Activated T-cell treated with anti-CD3 and anti-CD28 coated beads, Interleukin-2, amount 50 U/mL, for 4 hours (primary cell): ENCODE results near the gene HTR3D. TPM values are rescaled to one million over a fixed set of nuclear protein-coding genes. Genes with fewer than 3 reads are reported as not detected.
"Not testable (repeated sequence)": the region's sequence is repeated elsewhere in the genome, so short reads cannot be mapped to it uniquely, and the experiment has no call there.

Experiments
- ATAC-seq, 2 donors: fragments of 200-7000 bp; cut with Tn5 transposase; one replicate each; pipeline ENCODE4 v1.10.0; 2021
- DNase-seq: peaks from one replicate; pipeline ENCODE4 v3.0.0-alpha.2; 2020
- H3K27me3 Mint-ChIP-seq: one replicate; pipeline ENCODE4 v1.8.0; 2021; ENCODE audit warnings: low read depth, mixed read lengths
- H3K36me3 Mint-ChIP-seq: one replicate; pipeline ENCODE4 v1.8.0; 2022; ENCODE audit warnings: mixed read lengths; ENCODE audit not compliant: insufficient read depth
- H3K4me1 Mint-ChIP-seq: one replicate; pipeline ENCODE4 v1.8.0; 2021; ENCODE audit warnings: low read depth, mixed read lengths
- H3K4me3 Mint-ChIP-seq: one replicate; pipeline ENCODE4 v1.8.0; 2021; ENCODE audit warnings: mild to moderate bottlenecking, moderate library complexity, mixed read lengths
- H3K9me3 Mint-ChIP-seq: one replicate; pipeline ENCODE4 v1.8.0; 2021; ENCODE audit warnings: mixed read lengths
- total RNA-seq, 3 donors: library from RNA; stranded (reverse); gene quantifications; one replicate each; pipeline ENCODE4 v1.2.1, GENCODE V29; 2021

The HTR3D gene
- total RNA-seq, 3 donors from 2014 or later, result not detected

DNA sequence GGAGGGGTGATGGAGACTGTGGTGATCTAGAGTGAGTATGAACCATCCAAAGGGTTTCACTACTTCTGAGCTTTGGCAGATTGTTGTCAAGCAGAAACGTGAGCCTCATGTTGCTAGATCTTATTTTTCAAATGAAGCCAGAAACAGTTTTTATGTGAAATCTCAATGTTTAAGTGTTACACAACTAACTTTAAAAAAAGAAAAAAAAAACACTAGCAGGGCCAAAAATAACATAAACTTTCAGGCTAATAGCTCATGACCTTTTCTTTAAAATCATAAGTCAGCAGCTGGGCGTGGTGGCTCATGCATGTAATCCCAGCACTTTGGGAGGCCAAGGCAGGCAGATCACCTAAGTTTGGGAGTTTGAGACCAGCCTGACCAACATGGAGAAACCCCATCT, 2.1 kb upstream of the HTR3D start:
- H3K4me1 Mint-ChIP-seq, result no peaks in the 10 kb centered on the region
- H3K9me3 Mint-ChIP-seq, result peaks cover 5% of the 10 kb centered on the region
- H3K27me3 Mint-ChIP-seq, result peaks cover 9% of the 10 kb centered on the region
- no peak for DNase-seq
- H3K36me3 Mint-ChIP-seq, result no peaks in the 10 kb centered on the region
- no peak for ATAC-seq
- no peak overlapping the region for H3K4me3 Mint-ChIP-seq

DNA sequence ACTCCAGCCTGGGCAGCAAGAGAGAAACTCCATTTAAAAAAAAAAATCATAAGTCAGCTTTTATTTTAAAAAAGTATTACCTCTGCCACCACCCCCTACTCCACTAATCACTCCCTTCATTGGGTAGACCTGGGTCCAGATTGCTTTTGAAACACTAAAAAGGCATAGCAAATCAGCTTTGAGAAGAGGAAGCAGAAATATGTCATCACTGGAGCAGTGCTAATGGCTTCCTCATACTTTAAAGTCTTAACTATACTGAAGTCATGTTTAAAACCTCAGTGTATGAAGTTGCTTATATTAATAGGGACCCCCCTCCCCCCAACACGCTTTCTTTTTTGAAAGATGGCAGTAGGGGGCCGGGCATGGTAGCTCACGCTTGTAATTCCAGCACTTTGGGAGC, 1.0 kb upstream of the HTR3D start:
- H3K4me1 Mint-ChIP-seq, result no peaks in the 10 kb centered on the region
- peaks cover 5% of the 10 kb centered on the region for H3K9me3 Mint-ChIP-seq
- no peak for ATAC-seq
- no peak overlapping the region for H3K4me3 Mint-ChIP-seq
- DNase-seq, result no peak
- no peaks in the 10 kb centered on the region for H3K36me3 Mint-ChIP-seq
- peaks cover 6% of the 10 kb centered on the region for H3K27me3 Mint-ChIP-seq

- Mint-ChIP-seq H3K27me3 (peaks cover 2% of the 10 kb centered on the region), H3K36me3 (no peaks in the 10 kb centered on the region), H3K4me1 (no peaks in the 10 kb centered on the region), H3K4me3 (no peak overlapping the region), H3K9me3 (no peaks in the 10 kb centered on the region)
- DNase-seq, result no peak
- no peak for ATAC-seq
These were observed 6.3 kb downstream of the HTR3D start for GRCh38 chr3:184037816-184038215.

DNA sequence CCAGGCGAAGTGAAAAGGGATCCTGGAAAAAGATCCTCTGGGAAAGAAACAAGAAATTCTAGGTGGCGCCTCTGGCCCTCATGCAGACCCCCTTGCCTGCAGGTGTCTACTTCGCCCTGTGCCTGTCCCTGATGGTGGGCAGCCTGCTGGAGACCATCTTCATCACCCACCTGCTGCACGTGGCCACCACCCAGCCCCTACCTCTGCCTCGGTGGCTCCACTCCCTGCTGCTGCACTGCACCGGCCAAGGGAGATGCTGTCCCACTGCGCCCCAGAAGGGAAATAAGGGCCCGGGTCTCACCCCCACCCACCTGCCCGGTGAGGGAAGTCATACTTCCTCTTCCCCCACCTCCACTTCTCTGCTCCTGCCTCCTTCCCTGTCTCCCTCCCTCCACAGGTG, 6.8 kb downstream of the HTR3D start:
- H3K36me3 Mint-ChIP-seq, H3K9me3 Mint-ChIP-seq, H3K27me3 Mint-ChIP-seq, DNase-seq, ATAC-seq, H3K4me1 Mint-ChIP-seq, H3K4me3 Mint-ChIP-seq: not testable (repeated sequence)

DNA sequence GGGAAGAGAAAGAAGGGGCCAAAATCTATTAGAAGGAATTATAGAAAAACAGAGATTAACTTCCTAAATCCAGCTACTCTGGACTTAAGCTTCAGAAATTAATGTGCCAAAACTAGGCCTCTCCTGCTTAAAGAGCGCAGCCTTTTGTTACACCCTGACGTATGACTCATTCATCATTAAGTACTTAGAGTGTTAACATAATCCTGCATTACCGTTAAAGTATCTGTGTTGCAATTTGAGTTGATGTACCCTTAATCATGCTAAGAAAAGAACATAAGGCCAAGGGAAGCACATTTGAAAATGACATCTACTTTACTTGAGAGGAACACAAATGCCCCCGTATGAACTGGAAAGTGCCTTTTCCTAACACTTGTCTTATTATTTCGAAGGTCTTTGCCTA, 7.9 kb downstream of the HTR3D start:
- Mint-ChIP-seq H3K4me1 (no peaks in the 10 kb centered on the region), H3K27me3 (peaks cover 2% of the 10 kb centered on the region), H3K4me3 (no peak overlapping the region), H3K36me3 (no peaks in the 10 kb centered on the region), H3K9me3 (no peaks in the 10 kb centered on the region)
- DNase-seq (no peak), ATAC-seq (no peak)

DNA sequence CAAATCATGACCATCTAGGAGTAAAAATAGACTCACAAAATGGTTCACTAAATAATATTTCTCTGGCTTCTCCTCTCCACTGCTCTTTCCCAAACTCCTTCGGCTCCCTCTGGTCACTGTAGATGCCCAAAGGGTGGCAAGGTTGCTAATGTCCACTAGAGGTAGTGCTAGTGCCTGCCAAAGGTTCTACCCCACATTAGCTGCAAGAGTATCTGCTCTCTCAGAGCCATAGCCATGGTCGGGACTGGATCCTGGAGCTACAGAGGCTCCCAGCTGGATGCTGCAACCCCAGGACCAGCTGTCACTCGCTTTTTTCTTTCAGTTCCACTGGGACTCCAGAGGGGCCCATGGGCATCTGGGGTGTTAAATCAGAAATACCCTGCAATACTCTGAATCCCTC, 8.5 kb downstream of the HTR3D start:
- H3K9me3 Mint-ChIP-seq, result no peaks in the 10 kb centered on the region
- H3K4me3 Mint-ChIP-seq, result no peak overlapping the region
- DNase-seq, result no peak
- no peaks in the 10 kb centered on the region for H3K36me3 Mint-ChIP-seq
- ATAC-seq, result no peak
- no peaks in the 10 kb centered on the region for H3K4me1 Mint-ChIP-seq
- H3K27me3 Mint-ChIP-seq, result peaks cover 3% of the 10 kb centered on the region

DNA sequence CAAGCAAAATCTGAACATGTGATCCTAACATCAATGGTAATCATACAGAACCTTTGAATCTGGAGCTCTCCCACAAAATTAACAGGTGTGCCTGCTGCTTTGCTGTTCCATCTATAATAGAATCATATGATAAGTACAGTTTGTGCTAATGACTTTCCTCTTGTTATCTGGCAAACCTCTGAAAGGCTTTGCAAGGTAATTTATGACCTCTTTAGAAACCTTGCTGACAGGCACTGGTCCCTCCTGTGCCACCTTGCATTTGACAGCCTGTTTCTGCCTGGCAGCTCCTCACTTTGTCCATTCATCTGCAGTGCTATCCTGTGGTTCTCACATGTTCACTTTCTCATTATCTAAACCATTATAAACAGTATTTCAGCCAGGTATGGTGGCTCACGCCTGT, 11.1 kb downstream of the HTR3D start:
- no peak overlapping the region for H3K4me3 Mint-ChIP-seq
- H3K4me1 Mint-ChIP-seq, result no peaks in the 10 kb centered on the region
- H3K36me3 Mint-ChIP-seq, result no peaks in the 10 kb centered on the region
- no peaks in the 10 kb centered on the region for H3K9me3 Mint-ChIP-seq
- peaks cover 1% of the 10 kb centered on the region for H3K27me3 Mint-ChIP-seq
- no peak for DNase-seq
- ATAC-seq, result no peak

DNA sequence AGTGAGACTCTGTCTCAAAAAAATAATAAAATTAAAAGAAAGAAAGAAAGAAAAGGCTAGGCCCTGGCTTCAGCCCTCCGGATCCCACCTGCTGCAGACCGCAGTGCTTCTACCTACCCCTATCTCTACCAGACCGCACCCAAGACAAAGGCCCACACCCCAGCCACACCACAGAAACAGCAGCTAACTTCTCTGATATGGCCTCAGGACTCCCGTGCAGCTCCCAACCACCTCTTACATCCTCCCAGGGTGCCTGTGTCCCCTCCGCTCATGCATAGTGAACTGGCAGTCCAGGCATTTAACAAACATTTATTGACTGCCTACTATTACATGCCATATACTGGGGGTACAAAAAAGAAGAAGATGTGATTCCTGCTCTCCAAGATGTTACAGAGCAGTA, 14.5 kb downstream of the HTR3D start:
- H3K9me3 Mint-ChIP-seq, result no peaks in the 10 kb centered on the region
- DNase-seq, result no peak
- H3K4me1 Mint-ChIP-seq, result no peaks in the 10 kb centered on the region
- peaks cover 9% of the 10 kb centered on the region for H3K27me3 Mint-ChIP-seq
- H3K4me3 Mint-ChIP-seq, result no peak overlapping the region
- no peak for ATAC-seq
- no peaks in the 10 kb centered on the region for H3K36me3 Mint-ChIP-seq

GRCh38 chr3:184050217-184050847, 18.8 kb downstream of the HTR3D start:
- no peaks in the 10 kb centered on the region for H3K36me3 Mint-ChIP-seq
- no peak overlapping the region for H3K4me3 Mint-ChIP-seq
- H3K27me3 Mint-ChIP-seq, result peaks cover 15% of the 10 kb centered on the region
- H3K4me1 Mint-ChIP-seq, result no peaks in the 10 kb centered on the region
- DNase-seq (no peak), ATAC-seq (no peak)
- H3K9me3 Mint-ChIP-seq, result no peaks in the 10 kb centered on the region

GRCh38 chr3:184052767-184053166, 21.2 kb downstream of the HTR3D start, which contains the start of gene HTR3C:
Gene HTR3C (plus strand): TSS chr3:184053047. CDS start chr3:184053081, 34 bp downstream.
- Mint-ChIP-seq H3K4me3 (no peak within 1 kb of the TSS), H3K27me3 (peaks cover 15% of the 10 kb centered on the region), H3K4me1 (no peaks in the 10 kb centered on the region), H3K36me3 (no peaks in the 10 kb centered on the region), H3K9me3 (no peaks in the 10 kb centered on the region)
- no peak for ATAC-seq
- DNase-seq, result no peak

DNA sequence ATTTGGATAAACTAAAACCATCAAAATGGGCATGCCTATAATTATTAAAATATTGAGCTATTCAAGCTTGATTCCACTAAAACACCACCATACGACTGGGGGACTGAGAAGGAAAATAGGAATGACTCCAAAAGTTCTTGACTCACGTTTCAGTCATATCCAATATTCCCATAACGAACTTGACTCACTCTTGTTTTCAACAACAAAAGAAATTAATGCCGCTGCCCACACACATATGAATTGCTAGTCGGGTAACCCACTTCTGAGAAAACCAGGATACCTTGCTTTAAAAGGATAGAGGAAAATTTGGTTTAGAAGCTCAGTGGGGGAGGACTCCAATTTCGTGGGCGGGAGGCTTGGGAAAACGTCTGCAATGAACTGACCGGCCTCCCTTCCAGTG, 26.5 kb downstream of the HTR3D start:
- no peak overlapping the region for H3K4me3 Mint-ChIP-seq
- DNase-seq (no peak), ATAC-seq (no peak)
- H3K36me3 Mint-ChIP-seq, result no peaks in the 10 kb centered on the region
- no peaks in the 10 kb centered on the region for H3K9me3 Mint-ChIP-seq
- H3K27me3 Mint-ChIP-seq, result peaks cover 2% of the 10 kb centered on the region
- H3K4me1 Mint-ChIP-seq, result no peaks in the 10 kb centered on the region

DNA sequence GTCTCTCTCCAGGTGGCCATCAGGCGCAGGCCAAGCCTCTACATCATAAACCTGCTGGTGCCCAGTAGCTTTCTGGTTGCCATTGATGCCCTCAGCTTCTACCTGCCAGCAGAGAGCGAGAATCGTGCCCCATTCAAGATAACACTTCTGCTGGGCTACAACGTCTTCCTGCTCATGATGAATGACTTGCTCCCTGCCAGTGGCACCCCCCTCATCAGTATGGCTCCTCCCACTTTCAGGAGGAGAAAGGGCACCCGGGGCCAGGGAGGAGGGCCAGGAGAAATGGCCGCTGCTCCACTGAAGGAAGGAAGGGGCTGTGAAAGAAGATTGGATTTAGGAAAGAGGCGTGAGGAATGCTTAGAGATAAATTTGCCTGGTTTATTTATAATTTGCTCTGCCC, 27.9 kb downstream of the HTR3D start:
- ATAC-seq (no peak), DNase-seq (no peak)
- H3K36me3 Mint-ChIP-seq, result no peaks in the 10 kb centered on the region
- H3K4me1 Mint-ChIP-seq, result no peaks in the 10 kb centered on the region
- no peak overlapping the region for H3K4me3 Mint-ChIP-seq
- no peaks in the 10 kb centered on the region for H3K9me3 Mint-ChIP-seq
- peaks cover 2% of the 10 kb centered on the region for H3K27me3 Mint-ChIP-seq

DNA sequence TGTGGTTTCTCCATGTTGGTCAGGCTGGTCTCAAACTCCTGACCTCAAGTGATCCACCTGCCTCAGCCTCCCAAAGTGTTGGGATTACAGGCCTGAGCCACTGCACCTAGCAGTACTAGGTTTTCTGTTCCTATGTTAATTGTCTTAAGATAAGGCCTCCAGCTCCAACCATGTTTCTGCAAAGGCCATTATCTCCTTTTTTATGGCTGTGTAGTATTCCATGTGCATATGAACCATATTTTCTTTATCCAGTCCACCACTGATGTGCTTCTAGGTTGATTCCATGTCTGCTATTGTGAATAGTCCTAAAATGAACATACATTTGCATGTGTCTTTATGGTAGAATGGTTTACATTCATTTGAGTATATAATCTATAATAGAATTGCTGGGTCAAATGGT, 31.1 kb downstream of the HTR3D start:
- no peak overlapping the region for H3K4me3 Mint-ChIP-seq
- ATAC-seq (no peak), DNase-seq (no peak)
- no peaks in the 10 kb centered on the region for H3K9me3 Mint-ChIP-seq
- H3K4me1 Mint-ChIP-seq, result no peaks in the 10 kb centered on the region
- H3K27me3 Mint-ChIP-seq, result peaks cover 7% of the 10 kb centered on the region
- no peaks in the 10 kb centered on the region for H3K36me3 Mint-ChIP-seq

DNA sequence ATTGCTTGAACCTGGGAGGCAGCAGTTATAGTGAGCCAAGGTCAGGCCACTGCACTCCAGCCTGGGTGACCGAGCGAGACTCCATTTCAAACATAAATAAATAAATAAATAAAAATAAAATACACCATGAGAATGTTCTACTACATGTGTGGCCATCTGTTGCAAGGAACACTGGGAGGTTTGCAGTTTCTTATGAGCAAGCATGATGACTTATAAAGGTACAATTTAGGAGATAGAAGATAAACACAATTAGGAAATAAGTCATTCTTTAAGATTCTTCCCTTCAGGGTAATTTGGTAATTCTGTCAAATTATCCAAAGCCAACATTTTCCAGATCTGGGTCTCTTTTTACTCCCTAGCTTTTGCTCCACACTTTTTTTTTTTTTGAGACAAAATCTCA, 34.7 kb downstream of the HTR3D start:
- H3K27me3 Mint-ChIP-seq, result peaks cover 17% of the 10 kb centered on the region
- H3K4me3 Mint-ChIP-seq, result no peak overlapping the region
- H3K4me1 Mint-ChIP-seq, result no peaks in the 10 kb centered on the region
- H3K36me3 Mint-ChIP-seq, result no peaks in the 10 kb centered on the region
- no peak for ATAC-seq
- peaks cover 6% of the 10 kb centered on the region for H3K9me3 Mint-ChIP-seq
- no peak for DNase-seq

- Mint-ChIP-seq H3K36me3 (no peaks in the 10 kb centered on the region), H3K4me1 (no peaks in the 10 kb centered on the region), H3K27me3 (peaks cover 15% of the 10 kb centered on the region), H3K4me3 (no peak overlapping the region), H3K9me3 (peaks cover 6% of the 10 kb centered on the region)
- DNase-seq, result no peak
- no peak for ATAC-seq
These were observed 36.1 kb downstream of the HTR3D start for GRCh38 chr3:184067573-184068055.

GRCh38 chr3:184068344-184068743, 36.8 kb downstream of the HTR3D start:
- no peaks in the 10 kb centered on the region for H3K4me1 Mint-ChIP-seq
- ATAC-seq, result no peak
- DNase-seq, result no peak

More at GRCh38 chr3:184068344-184068743, 36.8 kb downstream of the HTR3D start:
- H3K36me3 Mint-ChIP-seq, result no peaks in the 10 kb centered on the region
- H3K4me3 Mint-ChIP-seq, result no peak overlapping the region
- peaks cover 6% of the 10 kb centered on the region for H3K9me3 Mint-ChIP-seq
- H3K27me3 Mint-ChIP-seq, result peaks cover 15% of the 10 kb centered on the region
